Mucosa of rectum (tissue), 2 donors: ENCODE results near the gene BMP10.

Experiments
- H3K27ac ChIP-seq, 2 donors: one replicate each; pipeline ENCODE4 v1.7.0; 2013; ENCODE audit warnings: inconsistent platforms in 2 of 2, low read depth in 2 of 2, low read length in 2 of 2
- H3K27me3 ChIP-seq, 2 donors: one replicate each; pipeline ENCODE4 v1.7.0; 2013; ENCODE audit warnings: low read length in 2 of 2; ENCODE audit not compliant: control insufficient read depth in 2 of 2, insufficient read depth in 2 of 2
- H3K36me3 ChIP-seq, 2 donors: one replicate each; pipeline ENCODE4 v1.7.0; 2013; ENCODE audit warnings: low read length in 2 of 2; ENCODE audit not compliant: control insufficient read depth in 2 of 2, insufficient read depth in 2 of 2
- H3K4me1 ChIP-seq, 2 donors: one replicate each; pipeline ENCODE4 v1.7.0; 2013; ENCODE audit warnings: low read length in 2 of 2, mild to moderate bottlenecking in 1 of 2; ENCODE audit not compliant: control insufficient read depth in 2 of 2, insufficient read depth in 2 of 2
- H3K4me3 ChIP-seq, 2 donors: one replicate each; pipeline ENCODE4 v1.7.0; 2013; ENCODE audit warnings: low read length in 2 of 2
- H3K9ac ChIP-seq, 2 donors: one replicate each; pipeline ENCODE4 v1.7.0; 2013; ENCODE audit warnings: low read length in 2 of 2, low read depth in 1 of 2, mild to moderate bottlenecking in 1 of 2
- H3K9me3 ChIP-seq, 2 donors: one replicate each; pipeline ENCODE4 v1.7.0; 2013; ENCODE audit warnings: low read length in 2 of 2; ENCODE audit not compliant: control insufficient read depth in 2 of 2
- donor health status: healthy.
- donor health status: Normal muscosa, but diverticular disease.

The BMP10 gene

DNA sequence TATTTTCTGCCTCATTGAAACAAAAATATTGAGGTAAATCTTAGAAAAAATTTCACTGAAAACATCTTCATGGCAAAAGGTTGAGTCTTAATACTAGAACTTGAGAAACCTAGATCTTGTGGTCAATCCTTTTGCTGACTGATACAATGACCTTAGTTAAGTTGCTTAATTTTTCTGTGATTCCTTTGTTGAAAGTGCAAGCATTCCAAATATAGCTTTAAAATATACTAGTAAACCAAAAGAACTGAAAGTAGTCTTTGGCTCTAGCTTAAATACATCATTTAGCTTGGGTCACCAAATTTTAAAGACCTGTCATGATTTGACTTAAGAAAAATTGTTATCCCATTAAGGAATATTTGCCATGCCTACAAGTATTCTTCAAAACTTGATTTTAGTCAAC, 16.7 kb downstream of the BMP10 start:
- H3K4me3 ChIP-seq: no peak overlapping the region
- H3K9ac ChIP-seq: no peak overlapping the region
- H3K4me1 ChIP-seq: no peaks in the 10 kb centered on the region
- H3K36me3 ChIP-seq: no peaks in the 10 kb centered on the region
- no peaks in the 10 kb centered on the region for H3K9me3 ChIP-seq
- H3K27me3 ChIP-seq: no peaks in the 10 kb centered on the region
- no peak overlapping the region for H3K27ac ChIP-seq

GRCh38 chr2:68853915-68854314, 17.3 kb downstream of the BMP10 start:
- Histone ChIP-seq H3K4me3 (no peak overlapping the region), H3K36me3 (no peaks in the 10 kb centered on the region), H3K9me3 (no peaks in the 10 kb centered on the region), H3K9ac (no peak overlapping the region), H3K4me1 (no peaks in the 10 kb centered on the region), H3K27me3 (no peaks in the 10 kb centered on the region), H3K27ac (no peak overlapping the region)

- no peaks in the 10 kb centered on the region for H3K9me3 ChIP-seq
- H3K36me3 ChIP-seq: no peaks in the 10 kb centered on the region
- H3K27ac ChIP-seq: no peak overlapping the region
Measured at GRCh38 chr2:68853035-68853434, 18.2 kb downstream of the BMP10 start.

DNA sequence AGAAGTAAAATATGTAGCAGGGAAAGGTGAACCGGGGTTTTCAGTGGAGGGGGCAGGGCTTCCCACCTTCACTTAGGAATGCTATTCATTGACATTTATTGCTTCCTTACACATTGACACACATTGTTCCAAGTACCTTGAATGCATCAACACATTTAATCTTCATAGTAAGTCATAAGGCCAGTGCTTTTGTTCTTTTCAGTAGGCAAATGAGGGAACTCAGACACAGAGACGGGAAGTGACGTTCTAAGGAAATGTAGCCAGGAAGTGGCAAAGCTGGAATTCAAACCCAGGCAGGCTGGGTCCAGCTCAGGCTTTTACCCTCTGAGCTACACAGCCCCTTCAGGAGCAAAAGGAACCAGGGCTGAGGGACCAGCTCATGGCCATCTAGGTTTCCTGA, 20.7 kb downstream of the BMP10 start:
- no peaks in the 10 kb centered on the region for H3K27me3 ChIP-seq
- H3K9ac ChIP-seq: no peak overlapping the region

More at GRCh38 chr2:68853035-68853434, 18.2 kb downstream of the BMP10 start:
- Histone ChIP-seq H3K4me1 (no peaks in the 10 kb centered on the region), H3K4me3 (no peak overlapping the region), H3K9ac (no peak overlapping the region), H3K27me3 (no peaks in the 10 kb centered on the region)

GRCh38 chr2:68849579-68850030, 21.6 kb downstream of the BMP10 start:
- Histone ChIP-seq H3K9ac (no peak overlapping the region), H3K9me3 (no peaks in the 10 kb centered on the region), H3K27ac (no peak overlapping the region), H3K4me3 (no peak overlapping the region), H3K36me3 (no peaks in the 10 kb centered on the region), H3K4me1 (no peaks in the 10 kb centered on the region), H3K27me3 (no peaks in the 10 kb centered on the region)

More for the DNA sequence above, 20.7 kb downstream of the BMP10 start:
- no peaks in the 10 kb centered on the region for H3K9me3 ChIP-seq
- no peaks in the 10 kb centered on the region for H3K36me3 ChIP-seq
- no peaks in the 10 kb centered on the region for H3K4me1 ChIP-seq
- no peak overlapping the region for H3K4me3 ChIP-seq
- H3K27ac ChIP-seq: no peak overlapping the region

- no peaks in the 10 kb centered on the region for H3K4me1 ChIP-seq
- H3K4me3 ChIP-seq: no peak overlapping the region
- H3K9ac ChIP-seq: no peak overlapping the region
- no peak overlapping the region for H3K27ac ChIP-seq
- H3K36me3 ChIP-seq: no peaks in the 10 kb centered on the region
- H3K27me3 ChIP-seq: no peaks in the 10 kb centered on the region
- no peaks in the 10 kb centered on the region for H3K9me3 ChIP-seq
Measured at GRCh38 chr2:68847751-68848150, 23.4 kb downstream of the BMP10 start.

DNA sequence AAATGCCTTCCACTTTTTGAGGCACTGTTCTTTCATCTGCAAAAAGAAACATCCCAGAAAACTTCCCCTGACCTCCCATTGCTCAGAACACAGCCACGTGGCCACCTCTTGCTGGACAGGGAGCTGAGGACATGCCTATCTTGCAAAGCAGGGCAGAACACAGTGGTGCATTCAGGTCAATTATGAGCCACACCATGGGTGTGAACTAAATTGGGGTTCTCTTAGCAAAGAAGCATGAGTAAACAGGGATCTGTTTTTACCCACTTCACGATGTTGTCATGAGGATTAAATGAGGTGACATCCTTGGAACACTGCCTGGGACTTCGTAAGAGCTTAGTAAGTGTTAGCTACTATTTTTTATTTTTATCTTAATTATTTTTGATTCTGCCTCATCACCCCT, 25.1 kb downstream of the BMP10 start:
- Histone ChIP-seq H3K9me3 (no peaks in the 10 kb centered on the region), H3K9ac (no peak overlapping the region), H3K36me3 (no peaks in the 10 kb centered on the region), H3K4me3 (no peak overlapping the region), H3K27ac (no peak overlapping the region), H3K4me1 (no peaks in the 10 kb centered on the region), H3K27me3 (no peaks in the 10 kb centered on the region)

DNA sequence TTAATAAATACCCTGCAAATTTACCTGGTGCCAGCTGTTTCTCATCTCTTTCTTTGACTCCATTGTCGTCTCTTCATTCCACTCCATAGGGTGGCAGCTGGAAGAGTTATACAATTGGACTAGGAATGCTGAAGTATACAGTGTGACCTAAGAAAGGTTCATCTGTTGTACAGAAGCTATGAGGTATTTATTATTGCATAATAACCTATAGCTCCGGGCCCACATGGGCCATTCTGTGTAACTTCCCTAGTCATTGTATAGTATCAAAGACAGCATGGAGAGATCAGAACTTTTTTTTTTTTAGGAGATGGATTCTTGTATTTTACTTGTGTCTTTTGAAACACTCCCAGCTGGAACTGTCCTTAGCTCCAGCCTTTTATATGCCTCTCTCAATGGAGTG, 26.2 kb downstream of the BMP10 start:
- H3K4me1 ChIP-seq: no peaks in the 10 kb centered on the region

DNA sequence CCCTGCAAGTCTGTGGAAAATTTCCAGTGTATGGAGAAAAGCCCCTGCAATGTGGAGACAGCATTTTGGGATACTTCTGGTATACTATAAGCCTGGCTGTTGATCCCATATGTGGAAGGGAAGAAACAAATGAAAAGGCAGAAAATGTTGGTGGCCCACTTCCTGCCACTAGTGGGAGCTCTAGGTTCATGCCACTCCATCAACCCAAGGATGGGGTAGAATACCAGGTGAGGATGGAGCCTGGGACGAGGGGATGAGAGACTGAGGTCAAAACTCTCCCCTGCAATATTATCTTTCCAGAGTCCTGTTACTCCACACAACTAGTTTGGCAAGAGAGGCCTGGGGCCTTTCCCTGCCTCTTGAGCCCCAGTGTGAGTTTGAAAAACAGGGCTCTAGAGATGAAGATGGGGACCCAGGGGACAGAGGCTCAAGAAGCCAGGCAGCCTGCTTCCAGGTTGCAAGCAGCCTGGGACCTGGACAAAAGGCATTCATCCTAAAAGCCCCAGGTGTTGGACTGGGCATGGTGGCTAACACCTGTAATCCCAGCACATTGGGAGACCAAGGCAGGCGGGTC, 31.9 kb downstream of the BMP10 start:
- Histone ChIP-seq H3K9me3 (no peaks in the 10 kb centered on the region), H3K9ac (no peak overlapping the region), H3K36me3 (no peaks in the 10 kb centered on the region), H3K27me3 (no peaks in the 10 kb centered on the region), H3K4me3 (no peak overlapping the region), H3K4me1 (peaks cover 0 to 2% of the 10 kb centered on the region in 2 donors), H3K27ac (no peak overlapping the region)

More for the DNA sequence above, 26.2 kb downstream of the BMP10 start:
- no peak overlapping the region for H3K9ac ChIP-seq
- H3K27me3 ChIP-seq: no peaks in the 10 kb centered on the region
- H3K4me3 ChIP-seq: no peak overlapping the region
- no peaks in the 10 kb centered on the region for H3K36me3 ChIP-seq
- no peak overlapping the region for H3K27ac ChIP-seq
- no peaks in the 10 kb centered on the region for H3K9me3 ChIP-seq

GRCh38 chr2:68838641-68839040, 32.6 kb downstream of the BMP10 start:
- Histone ChIP-seq H3K27me3 (no peaks in the 10 kb centered on the region), H3K9ac (no peak overlapping the region), H3K4me3 (no peak overlapping the region), H3K27ac (no peak overlapping the region), H3K36me3 (no peaks in the 10 kb centered on the region), H3K4me1 (peaks cover 0 to 2% of the 10 kb centered on the region in 2 donors), H3K9me3 (no peaks in the 10 kb centered on the region)
